IMR-90 (cell line): ENCODE results near the gene GCLC. TPM values are rescaled to one million over a fixed set of nuclear protein-coding genes. Genes with fewer than 3 reads are reported as not detected.

ENCODE experiments used
- ATAC-seq: fragments of 200-7000 bp; cut with Tn5 transposase; 2 replicates; pipeline ENCODE4 v1.9.1; 2020; ENCODE audit warnings: low read depth, mild to moderate bottlenecking, moderate library complexity
- BruUV-seq: library from RNA; stranded (reverse); fragments of 400-500 nt; replicated peaks from 2 replicates; lab custom pipeline; 2021; lab: Mats Ljungman, UMichigan
- CTCF ChIA-PET: fragments of 300-600 bp; formaldehyde crosslinking; extraction: SDS; loops from one replicate; lab custom pipeline; 2021; ENCODE audit warnings: antibody characterized with exemption; lab: Yijun Ruan, JAX
- POLR2A ChIA-PET: fragments of 300-600 bp; sonication (Branson Sonifier 250); formaldehyde crosslinking; loops from one replicate; lab custom pipeline; 2022; ENCODE audit warnings: antibody characterized with exemption; ENCODE audit not compliant: unreplicated experiment; lab: Charles Lee
- DNase-seq: peaks from one replicate; pipeline ENCODE4 v3.0.0; 2013
- H2AFZ ChIP-seq: replicated peaks from 2 replicates; pipeline ENCODE3; 2013; ENCODE audit warnings: low read length, mild to moderate bottlenecking; ENCODE audit not compliant: poor library complexity
- H2AK5ac ChIP-seq: 2 replicates; pipeline ENCODE4 v1.6.1; 2013; ENCODE audit warnings: low read depth, low read length, inconsistent platforms
- H2AK9ac ChIP-seq: replicated peaks from 2 replicates; pipeline ENCODE3; 2013; ENCODE audit warnings: mild to moderate bottlenecking, low read depth, low read length, moderate library complexity; ENCODE audit not compliant: poor library complexity
- H2BK120ac ChIP-seq: 2 replicates; pipeline ENCODE4 v1.6.1; 2013; ENCODE audit warnings: low read depth, low read length, inconsistent platforms
- H2BK15ac ChIP-seq: 3 replicates; pipeline ENCODE4 v1.6.1; 2013; ENCODE audit warnings: low read depth, low read length, inconsistent platforms
- H2BK20ac ChIP-seq: 2 replicates; pipeline ENCODE4 v1.6.1; 2013; ENCODE audit warnings: low read depth, mild to moderate bottlenecking, inconsistent platforms, low read length, moderate library complexity
- H2BK5ac ChIP-seq: 2 replicates; pipeline ENCODE4 v1.6.1; 2013; ENCODE audit warnings: mild to moderate bottlenecking, low read depth, low read length, inconsistent platforms; ENCODE audit not compliant: poor library complexity, severe bottlenecking
- H3K14ac ChIP-seq: replicated peaks from 2 replicates; pipeline ENCODE4 v1.6.1; 2013; ENCODE audit warnings: low read depth, low read length, inconsistent platforms
- H3K18ac ChIP-seq: 2 replicates; pipeline ENCODE4 v1.6.1; 2013; ENCODE audit warnings: low read depth, low read length, control low read depth
- H3K23ac ChIP-seq: 2 replicates; pipeline ENCODE4 v1.6.1; 2013; ENCODE audit warnings: low read depth, low read length, inconsistent platforms
- H3K27ac ChIP-seq: 2 replicates; pipeline ENCODE4 v1.5.1; 2013; ENCODE audit warnings: mild to moderate bottlenecking, control low read depth, low read length; ENCODE audit not compliant: insufficient read depth
- H3K27me3 ChIP-seq: 2 replicates; pipeline ENCODE4 v1.6.1; 2013; ENCODE audit warnings: low read length; ENCODE audit not compliant: control insufficient read depth, insufficient read depth
- H3K36me3 ChIP-seq: 2 replicates; pipeline ENCODE4 v1.6.1; 2013; ENCODE audit warnings: low read length, mixed read lengths; ENCODE audit not compliant: control insufficient read depth, insufficient read depth
- H3K4ac ChIP-seq: 2 replicates; pipeline ENCODE4 v1.6.1; 2013; ENCODE audit warnings: low read depth, low read length, inconsistent platforms
- H3K4me1 ChIP-seq: 2 replicates; pipeline ENCODE4 v1.6.1; 2013; ENCODE audit warnings: low read length, mixed read lengths; ENCODE audit not compliant: control insufficient read depth, insufficient read depth
- H3K4me2 ChIP-seq: 2 replicates; pipeline ENCODE4 v1.6.1; 2013; ENCODE audit warnings: low read depth, mild to moderate bottlenecking, control low read depth, low read length, moderate library complexity
- H3K4me3 ChIP-seq: 2 replicates; pipeline ENCODE4 v1.5.1; 2013; ENCODE audit warnings: low read depth, mild to moderate bottlenecking, control low read depth, low read length, moderate library complexity; ENCODE audit not compliant: insufficient read depth
- H3K56ac ChIP-seq: 2 replicates; pipeline ENCODE4 v1.6.1; 2013; ENCODE audit warnings: low read length, inconsistent platforms; ENCODE audit not compliant: insufficient read depth; ENCODE audit errors: extremely low read depth
- H3K79me1 ChIP-seq, 2 experiments: 2 replicates each; pipeline ENCODE4 v1.6.1; 2013; ENCODE audit warnings: low read length in 2 of 2, inconsistent platforms in 1 of 2, low read depth in 1 of 2
- H3K9ac ChIP-seq: 2 replicates; pipeline ENCODE4 v1.6.1; 2013; ENCODE audit warnings: low read depth, low read length, control low read depth
- H3K9me1 ChIP-seq: 2 replicates; pipeline ENCODE4 v1.6.1; 2013; ENCODE audit warnings: low read length, inconsistent platforms; ENCODE audit not compliant: insufficient read depth
- H3K9me3 ChIP-seq: 2 replicates; pipeline ENCODE4 v1.6.1; 2013; ENCODE audit warnings: low read length; ENCODE audit not compliant: control insufficient read depth, insufficient read depth
- H4K20me1 ChIP-seq: 2 replicates; pipeline ENCODE4 v1.6.1; 2013; ENCODE audit warnings: low read length, inconsistent platforms; ENCODE audit not compliant: insufficient read depth
- H4K5ac ChIP-seq: 2 replicates; pipeline ENCODE4 v1.6.1; 2013; ENCODE audit warnings: mild to moderate bottlenecking, low read depth, low read length, control low read depth
- H4K8ac ChIP-seq, 2 experiments: 2 replicates each; pipeline ENCODE4 v1.6.1; 2013; ENCODE audit warnings: low read depth in 2 of 2, low read length in 2 of 2, control low read depth in 1 of 2, inconsistent platforms in 1 of 2
- H4K91ac ChIP-seq: 2 replicates; pipeline ENCODE4 v1.6.1; 2013; ENCODE audit warnings: low read depth, low read length, inconsistent platforms; ENCODE audit not compliant: insufficient read depth
- RFX5 ChIP-seq: IDR thresholded peaks from 2 replicates; pipeline ENCODE4 v1.8.0; 2012; ENCODE audit warnings: low read depth, mild to moderate bottlenecking, low read length, moderate library complexity
- WGBS, 2 experiments: methylation state at CpG; one replicate each; pipeline versions ENCODE4 v1.1.5 to v1.1.7; 2013; ENCODE audit warnings: missing lambda C conversion rate in 2 of 2; ENCODE audit not compliant: insufficient read length in 1 of 2; ENCODE audit errors: extremely low coverage in 2 of 2; 5-methylcytosine and 5-hydroxymethylcytosine counted together
- dilution Hi-C: fragments of 300-500 bp; cut with HindIII; formaldehyde crosslinking; loops from one replicate; pipeline ENCODE4 v1.14.3; 2018; ENCODE audit warnings: low sequenced_read_pairs; ENCODE audit not compliant: unreplicated experiment
- in situ Hi-C: fragments of 300-500 bp; cut with MboI; formaldehyde crosslinking; loops from 3 replicates; pipeline ENCODE4 v1.14.3; 2019; ENCODE audit warnings: low sequenced_read_pairs, inconsistent platforms, mixed read lengths
- intact Hi-C: fragments of 100-400 bp; cut with micrococcal nuclease; formaldehyde crosslinking; loops from 2 replicates; pipeline ENCODE4 v1.10.0; 2022
- polyA plus RNA-seq, 3 experiments: library from polyadenylated mRNA; depleted of rRNA; stranded (reverse); fragments of >200 nt; gene quantifications; 2 replicates each; pipeline ENCODE4 v1.2.3, GENCODE V29; 2012; ENCODE audit warnings: low replicate concordance in 1 of 3
- total RNA-seq: library from RNA; depleted of rRNA; stranded (reverse); fragments of >200 nt; gene quantifications from 2 replicates; pipeline ENCODE4 v1.2.3, GENCODE V29; 2012

GCLC gene
- total and polyA plus RNA-seq, 2 of the 4 experiments (the other 2 are of a cell fraction) = 14.2 to 24.2 TPM

- no peak overlapping the region for H3K4ac ChIP-seq
- no peaks in the 10 kb centered on the region for H4K20me1 ChIP-seq
- dilution Hi-C loops = no loop called here
- ChIA-PET POLR2A (no interaction called here), CTCF (no interaction called here)
- H3K79me1 ChIP-seq = no peaks in the 10 kb centered on the region
- H2BK120ac ChIP-seq = no peak overlapping the region
- H3K27me3 ChIP-seq = no peaks in the 10 kb centered on the region
- H2BK5ac ChIP-seq = no peak overlapping the region
- no peak overlapping the region for H3K4me2 ChIP-seq
- H3K4me3 ChIP-seq = no peak overlapping the region
- no peaks in the 10 kb centered on the region for H3K36me3 ChIP-seq
- no peak overlapping the region for H2AK5ac ChIP-seq
- intact Hi-C loops = no loop called here
- H2BK20ac ChIP-seq = no peak overlapping the region
- no peak for DNase-seq
- no peak overlapping the region for H3K27ac ChIP-seq
- H3K23ac ChIP-seq = no peak overlapping the region
- H3K9me1 ChIP-seq = no peaks in the 10 kb centered on the region; the same call in 1 of the 2 replicates
- no CpG with 5 or more reads among the region's 7 CpGs for WGBS, 2 experiments
- no peak for ATAC-seq
- no peaks in the 10 kb centered on the region for H3K9me3 ChIP-seq
- H3K4me1 ChIP-seq = peaks cover 5% of the 10 kb centered on the region
- no peak overlapping the region for H2AFZ ChIP-seq
- no peak overlapping the region for H4K5ac ChIP-seq
- TF ChIP-seq RFX5 = no peak
- H2AK9ac ChIP-seq = no peak overlapping the region
- H3K9ac ChIP-seq = no peak overlapping the region
- H3K56ac ChIP-seq = no peak overlapping the region
- no peak overlapping the region for H3K18ac ChIP-seq
- BruUV-seq = no TSS peak
- no peak overlapping the region for H4K8ac ChIP-seq
- no peak overlapping the region for H3K14ac ChIP-seq
- H2BK15ac ChIP-seq = no peak overlapping the region
- H4K91ac ChIP-seq = no peak overlapping the region
- in situ Hi-C loops = no loop called here
These were observed 33.5 kb upstream of the GCLC start for GRCh38 chr6:53578371-53578770.
